IMR-90 (cell line): ENCODE data around the gene SH2D7. TPM values are rescaled to one million over a fixed set of nuclear protein-coding genes. Genes with fewer than 3 reads are reported as not detected.

Source experiments
- ATAC-seq: fragments of 200-7000 bp; cut with Tn5 transposase; 2 replicates; pipeline ENCODE4 v1.9.1; 2020; ENCODE audit warnings: low read depth, mild to moderate bottlenecking, moderate library complexity
- BruUV-seq: library from RNA; stranded (reverse); fragments of 400-500 nt; replicated peaks from 2 replicates; lab custom pipeline; 2021; lab: Mats Ljungman, UMichigan
- CTCF ChIA-PET: fragments of 300-600 bp; formaldehyde crosslinking; extraction: SDS; loops from one replicate; lab custom pipeline; 2021; ENCODE audit warnings: antibody characterized with exemption; lab: Yijun Ruan, JAX
- POLR2A ChIA-PET: fragments of 300-600 bp; sonication (Branson Sonifier 250); formaldehyde crosslinking; loops from one replicate; lab custom pipeline; 2022; ENCODE audit warnings: antibody characterized with exemption; ENCODE audit not compliant: unreplicated experiment; lab: Charles Lee
- DNase-seq: peaks from one replicate; pipeline ENCODE4 v3.0.0; 2013
- H2AFZ ChIP-seq: replicated peaks from 2 replicates; pipeline ENCODE3; 2013; ENCODE audit warnings: low read length, mild to moderate bottlenecking; ENCODE audit not compliant: poor library complexity
- H2AK5ac ChIP-seq: 2 replicates; pipeline ENCODE4 v1.6.1; 2013; ENCODE audit warnings: low read depth, low read length, inconsistent platforms
- H2AK9ac ChIP-seq: replicated peaks from 2 replicates; pipeline ENCODE3; 2013; ENCODE audit warnings: mild to moderate bottlenecking, low read depth, low read length, moderate library complexity; ENCODE audit not compliant: poor library complexity
- H2BK120ac ChIP-seq: 2 replicates; pipeline ENCODE4 v1.6.1; 2013; ENCODE audit warnings: low read depth, low read length, inconsistent platforms
- H2BK15ac ChIP-seq: 3 replicates; pipeline ENCODE4 v1.6.1; 2013; ENCODE audit warnings: low read depth, low read length, inconsistent platforms
- H2BK20ac ChIP-seq: 2 replicates; pipeline ENCODE4 v1.6.1; 2013; ENCODE audit warnings: low read depth, mild to moderate bottlenecking, inconsistent platforms, low read length, moderate library complexity
- H2BK5ac ChIP-seq: 2 replicates; pipeline ENCODE4 v1.6.1; 2013; ENCODE audit warnings: mild to moderate bottlenecking, low read depth, low read length, inconsistent platforms; ENCODE audit not compliant: poor library complexity, severe bottlenecking
- H3K14ac ChIP-seq: replicated peaks from 2 replicates; pipeline ENCODE4 v1.6.1; 2013; ENCODE audit warnings: low read depth, low read length, inconsistent platforms
- H3K18ac ChIP-seq: 2 replicates; pipeline ENCODE4 v1.6.1; 2013; ENCODE audit warnings: low read depth, low read length, control low read depth
- H3K23ac ChIP-seq: 2 replicates; pipeline ENCODE4 v1.6.1; 2013; ENCODE audit warnings: low read depth, low read length, inconsistent platforms
- H3K27ac ChIP-seq: 2 replicates; pipeline ENCODE4 v1.5.1; 2013; ENCODE audit warnings: mild to moderate bottlenecking, control low read depth, low read length; ENCODE audit not compliant: insufficient read depth
- H3K27me3 ChIP-seq: 2 replicates; pipeline ENCODE4 v1.6.1; 2013; ENCODE audit warnings: low read length; ENCODE audit not compliant: control insufficient read depth, insufficient read depth
- H3K36me3 ChIP-seq: 2 replicates; pipeline ENCODE4 v1.6.1; 2013; ENCODE audit warnings: low read length, mixed read lengths; ENCODE audit not compliant: control insufficient read depth, insufficient read depth
- H3K4ac ChIP-seq: 2 replicates; pipeline ENCODE4 v1.6.1; 2013; ENCODE audit warnings: low read depth, low read length, inconsistent platforms
- H3K4me1 ChIP-seq: 2 replicates; pipeline ENCODE4 v1.6.1; 2013; ENCODE audit warnings: low read length, mixed read lengths; ENCODE audit not compliant: control insufficient read depth, insufficient read depth
- H3K4me2 ChIP-seq: 2 replicates; pipeline ENCODE4 v1.6.1; 2013; ENCODE audit warnings: low read depth, mild to moderate bottlenecking, control low read depth, low read length, moderate library complexity
- H3K4me3 ChIP-seq: 2 replicates; pipeline ENCODE4 v1.5.1; 2013; ENCODE audit warnings: low read depth, mild to moderate bottlenecking, control low read depth, low read length, moderate library complexity; ENCODE audit not compliant: insufficient read depth
- H3K56ac ChIP-seq: 2 replicates; pipeline ENCODE4 v1.6.1; 2013; ENCODE audit warnings: low read length, inconsistent platforms; ENCODE audit not compliant: insufficient read depth; ENCODE audit errors: extremely low read depth
- H3K79me1 ChIP-seq, 2 experiments: 2 replicates each; pipeline ENCODE4 v1.6.1; 2013; ENCODE audit warnings: low read length in 2 of 2, inconsistent platforms in 1 of 2, low read depth in 1 of 2
- H3K9ac ChIP-seq: 2 replicates; pipeline ENCODE4 v1.6.1; 2013; ENCODE audit warnings: low read depth, low read length, control low read depth
- H3K9me1 ChIP-seq: 2 replicates; pipeline ENCODE4 v1.6.1; 2013; ENCODE audit warnings: low read length, inconsistent platforms; ENCODE audit not compliant: insufficient read depth
- H3K9me3 ChIP-seq: 2 replicates; pipeline ENCODE4 v1.6.1; 2013; ENCODE audit warnings: low read length; ENCODE audit not compliant: control insufficient read depth, insufficient read depth
- H4K20me1 ChIP-seq: 2 replicates; pipeline ENCODE4 v1.6.1; 2013; ENCODE audit warnings: low read length, inconsistent platforms; ENCODE audit not compliant: insufficient read depth
- H4K5ac ChIP-seq: 2 replicates; pipeline ENCODE4 v1.6.1; 2013; ENCODE audit warnings: mild to moderate bottlenecking, low read depth, low read length, control low read depth
- H4K8ac ChIP-seq, 2 experiments: 2 replicates each; pipeline ENCODE4 v1.6.1; 2013; ENCODE audit warnings: low read depth in 2 of 2, low read length in 2 of 2, control low read depth in 1 of 2, inconsistent platforms in 1 of 2
- H4K91ac ChIP-seq: 2 replicates; pipeline ENCODE4 v1.6.1; 2013; ENCODE audit warnings: low read depth, low read length, inconsistent platforms; ENCODE audit not compliant: insufficient read depth
- BHLHE40 ChIP-seq: fragments of 150-350 bp; IDR thresholded peaks from 2 replicates; pipeline ENCODE4 v1.6.1; 2016; ENCODE audit warnings: mild to moderate bottlenecking, low read depth, low read length
- ELK1 ChIP-seq: fragments of 150-350 bp; IDR thresholded peaks from 2 replicates; pipeline ENCODE4 v1.6.1; 2016; ENCODE audit warnings: low read depth, mild to moderate bottlenecking, low read length, moderate library complexity, borderline replicate concordance
- MAFK ChIP-seq: IDR thresholded peaks from 2 replicates; pipeline ENCODE4 v1.6.1; 2012; ENCODE audit warnings: low read depth, low read length, improper control_type of control experiment
- MXI1 ChIP-seq: IDR thresholded peaks from 2 replicates; pipeline ENCODE4 v1.6.1; 2012; ENCODE audit warnings: low read depth, mild to moderate bottlenecking, low read length, moderate library complexity, borderline replicate concordance
- RFX5 ChIP-seq: IDR thresholded peaks from 2 replicates; pipeline ENCODE4 v1.8.0; 2012; ENCODE audit warnings: low read depth, mild to moderate bottlenecking, low read length, moderate library complexity
- WGBS, 2 experiments: methylation state at CpG; one replicate each; pipeline versions ENCODE4 v1.1.5 to v1.1.7; 2013; ENCODE audit warnings: missing lambda C conversion rate in 2 of 2; ENCODE audit not compliant: insufficient read length in 1 of 2; ENCODE audit errors: extremely low coverage in 2 of 2; 5-methylcytosine and 5-hydroxymethylcytosine counted together
- dilution Hi-C: fragments of 300-500 bp; cut with HindIII; formaldehyde crosslinking; loops from one replicate; pipeline ENCODE4 v1.14.3; 2018; ENCODE audit warnings: low sequenced_read_pairs; ENCODE audit not compliant: unreplicated experiment
- in situ Hi-C: fragments of 300-500 bp; cut with MboI; formaldehyde crosslinking; loops from 3 replicates; pipeline ENCODE4 v1.14.3; 2019; ENCODE audit warnings: low sequenced_read_pairs, inconsistent platforms, mixed read lengths
- intact Hi-C: fragments of 100-400 bp; cut with micrococcal nuclease; formaldehyde crosslinking; loops from 2 replicates; pipeline ENCODE4 v1.10.0; 2022
- polyA plus RNA-seq, 3 experiments: library from polyadenylated mRNA; depleted of rRNA; stranded (reverse); fragments of >200 nt; gene quantifications; 2 replicates each; pipeline ENCODE4 v1.2.3, GENCODE V29; 2012; ENCODE audit warnings: low replicate concordance in 1 of 3
- total RNA-seq: library from RNA; depleted of rRNA; stranded (reverse); fragments of >200 nt; gene quantifications from 2 replicates; pipeline ENCODE4 v1.2.3, GENCODE V29; 2012

The SH2D7 gene
- total and polyA plus RNA-seq, 2 of the 4 experiments (the other 2 are of a cell fraction), result not detected

GRCh38 chr15:78063970-78064385, 28.4 kb upstream of the SH2D7 start:
- Histone ChIP-seq H2BK15ac (peak overlapping the region; percentile 3; the same call in 2 of the 3 replicates), H4K20me1 (peaks cover 63% of the 10 kb centered on the region), H2AK9ac (no peak overlapping the region), H3K4me1 (peaks cover 48% of the 10 kb centered on the region), H2BK120ac (peak overlapping the region; percentile 66), H3K18ac (peak overlapping the region; percentile 84), H3K23ac (peak overlapping the region; percentile 80), H3K9ac (peak overlapping the region; percentile 48; the same call in 1 of the 2 replicates), H3K56ac (no peak overlapping the region), H2AK5ac (peak overlapping the region; percentile 85; the same call in 1 of the 2 replicates), H4K5ac (peak overlapping the region; percentile 86), H3K9me1 (peaks cover 49% of the 10 kb centered on the region), H4K91ac (peak overlapping the region; percentile 46; the same call in 1 of the 2 replicates), H3K4ac (peak overlapping the region; percentile 83), H3K79me1 (peaks cover 27 to 81% of the 10 kb centered on the region in 2 experiments), H3K14ac (peak overlapping the region; percentile 82), H2AFZ (no peak overlapping the region), H3K4me2 (peak overlapping the region; percentile 66), H2BK5ac (peak overlapping the region; percentile 90), H2BK20ac (peak overlapping the region; percentile 52; the same call in 1 of the 2 replicates), H3K36me3 (no peaks in the 10 kb centered on the region), H3K27ac (peak overlapping the region; percentile 95; the same call in 1 of the 2 replicates), H3K4me3 (no peak overlapping the region), H3K9me3 (no peaks in the 10 kb centered on the region), H3K27me3 (no peaks in the 10 kb centered on the region), H4K8ac (peak overlapping the region in 1 of 2 experiments; percentile 38; a peak in 2 of 4 replicates)
- dilution Hi-C loops, result no loop called here
- POLR2A ChIA-PET, result no interaction called here
- no TSS peak for BruUV-seq
- CTCF ChIA-PET, result no interaction called here
- in situ Hi-C loops, result no loop called here
- intact Hi-C loops, result loop anchor here (2.0 kb wide), 2 partner anchors 13 to 41 kb away; no protein-coding TSS in a partner anchor
- no CpG with 5 or more reads among the region's 5 CpGs for WGBS, 2 experiments
- DNase-seq, result peak; percentile 79
- no peak for TF ChIP-seq MAFK
- TF ChIP-seq RFX5, result no peak
- TF ChIP-seq MXI1, result no peak
- no peak for TF ChIP-seq BHLHE40
- no peak for TF ChIP-seq ELK1
- ATAC-seq, result peak; percentile 6
